Thyroid gland (tissue), 4 donors: ENCODE data around the gene WDFY4.

ENCODE experiments used
- POLR2A ChIP-seq, 2 donors: fragments of 450-650 bp; IDR thresholded peaks; one replicate each; pipeline ENCODE4 v1.6.1; 2017; ENCODE audit warnings: antibody characterized with exemption in 2 of 2, mild to moderate bottlenecking in 2 of 2, moderate library complexity in 1 of 2
- TF ChIP-seq, protein P1 (sequence below), 6 experiments: fragments of 200-600 bp in 3 of 6; fragments of 450-650 bp in 3 of 6; sonication (generic) in 3 of 6; IDR thresholded peaks; one replicate each; pipeline ENCODE4 v1.5.1; 2016 to 2019; ENCODE audit warnings: antibody characterized with exemption in 6 of 6, mild to moderate bottlenecking in 2 of 6, inconsistent platforms in 1 of 6, moderate library complexity in 1 of 6

DNA sequence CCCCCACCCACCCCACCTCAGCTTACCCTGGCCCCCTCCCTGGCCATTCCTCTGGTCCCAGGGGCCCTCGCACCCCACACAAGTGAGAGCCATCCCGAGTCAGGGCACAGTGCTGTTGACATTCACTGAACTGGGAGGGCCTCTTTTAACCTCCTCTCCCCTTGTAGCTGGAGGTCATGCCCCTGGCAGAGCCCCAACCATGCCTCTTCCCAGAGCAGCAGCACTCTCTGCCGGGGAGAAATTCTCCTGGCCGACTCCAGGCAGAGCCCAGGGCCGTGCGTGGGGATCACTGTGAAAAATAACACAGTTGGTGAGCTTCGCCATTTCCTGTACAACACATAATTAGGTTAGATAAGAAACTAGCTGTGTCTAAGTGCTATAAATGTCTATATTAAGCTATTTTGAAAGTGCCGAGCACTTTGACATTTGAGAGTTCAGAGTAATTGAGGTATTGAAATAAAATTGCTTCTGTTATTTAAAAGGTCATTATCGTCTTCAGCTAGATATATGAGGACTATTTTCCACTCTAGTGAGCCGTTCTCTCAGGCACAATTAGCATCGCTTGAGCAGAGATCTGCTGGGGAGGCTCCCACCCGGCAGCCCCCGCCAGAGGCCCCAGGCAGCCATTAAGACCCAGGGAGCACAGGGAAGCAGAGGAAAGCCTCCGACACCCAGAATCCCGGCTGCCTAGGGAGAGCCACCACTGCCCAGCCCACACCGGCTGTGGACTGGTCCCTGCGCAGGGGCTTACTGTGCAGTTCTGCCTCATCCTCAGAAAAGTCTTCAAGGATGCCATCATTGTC lies 317.4 kb downstream of the WDFY4 start:
- TF ChIP-seq, protein P1, sequence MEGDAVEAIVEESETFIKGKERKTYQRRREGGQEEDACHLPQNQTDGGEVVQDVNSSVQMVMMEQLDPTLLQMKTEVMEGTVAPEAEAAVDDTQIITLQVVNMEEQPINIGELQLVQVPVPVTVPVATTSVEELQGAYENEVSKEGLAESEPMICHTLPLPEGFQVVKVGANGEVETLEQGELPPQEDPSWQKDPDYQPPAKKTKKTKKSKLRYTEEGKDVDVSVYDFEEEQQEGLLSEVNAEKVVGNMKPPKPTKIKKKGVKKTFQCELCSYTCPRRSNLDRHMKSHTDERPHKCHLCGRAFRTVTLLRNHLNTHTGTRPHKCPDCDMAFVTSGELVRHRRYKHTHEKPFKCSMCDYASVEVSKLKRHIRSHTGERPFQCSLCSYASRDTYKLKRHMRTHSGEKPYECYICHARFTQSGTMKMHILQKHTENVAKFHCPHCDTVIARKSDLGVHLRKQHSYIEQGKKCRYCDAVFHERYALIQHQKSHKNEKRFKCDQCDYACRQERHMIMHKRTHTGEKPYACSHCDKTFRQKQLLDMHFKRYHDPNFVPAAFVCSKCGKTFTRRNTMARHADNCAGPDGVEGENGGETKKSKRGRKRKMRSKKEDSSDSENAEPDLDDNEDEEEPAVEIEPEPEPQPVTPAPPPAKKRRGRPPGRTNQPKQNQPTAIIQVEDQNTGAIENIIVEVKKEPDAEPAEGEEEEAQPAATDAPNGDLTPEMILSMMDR (IDR thresholded peaks at IDR 0.05), result no peak
- TF ChIP-seq POLR2A (IDR thresholded peaks at IDR 0.05), result no peak
